IPS-18c (cell line): ENCODE measurements around the gene SS18L1.
A peak's percentile ranks its signal among the peaks of the same experiment; 100 is the strongest.

ENCODE experiments used
- H3K4me3 ChIP-seq: 2 replicates; pipeline ENCODE4 v1.7.0; 2013; ENCODE audit warnings: low read depth, mild to moderate bottlenecking, low read length, moderate library complexity; ENCODE audit not compliant: insufficient read depth
- H3K9me3 ChIP-seq: one replicate; pipeline ENCODE4 v1.6.1; 2013; ENCODE audit warnings: mild to moderate bottlenecking, low read length, moderate library complexity; ENCODE audit not compliant: control insufficient read depth, insufficient read depth

SS18L1 gene

DNA sequence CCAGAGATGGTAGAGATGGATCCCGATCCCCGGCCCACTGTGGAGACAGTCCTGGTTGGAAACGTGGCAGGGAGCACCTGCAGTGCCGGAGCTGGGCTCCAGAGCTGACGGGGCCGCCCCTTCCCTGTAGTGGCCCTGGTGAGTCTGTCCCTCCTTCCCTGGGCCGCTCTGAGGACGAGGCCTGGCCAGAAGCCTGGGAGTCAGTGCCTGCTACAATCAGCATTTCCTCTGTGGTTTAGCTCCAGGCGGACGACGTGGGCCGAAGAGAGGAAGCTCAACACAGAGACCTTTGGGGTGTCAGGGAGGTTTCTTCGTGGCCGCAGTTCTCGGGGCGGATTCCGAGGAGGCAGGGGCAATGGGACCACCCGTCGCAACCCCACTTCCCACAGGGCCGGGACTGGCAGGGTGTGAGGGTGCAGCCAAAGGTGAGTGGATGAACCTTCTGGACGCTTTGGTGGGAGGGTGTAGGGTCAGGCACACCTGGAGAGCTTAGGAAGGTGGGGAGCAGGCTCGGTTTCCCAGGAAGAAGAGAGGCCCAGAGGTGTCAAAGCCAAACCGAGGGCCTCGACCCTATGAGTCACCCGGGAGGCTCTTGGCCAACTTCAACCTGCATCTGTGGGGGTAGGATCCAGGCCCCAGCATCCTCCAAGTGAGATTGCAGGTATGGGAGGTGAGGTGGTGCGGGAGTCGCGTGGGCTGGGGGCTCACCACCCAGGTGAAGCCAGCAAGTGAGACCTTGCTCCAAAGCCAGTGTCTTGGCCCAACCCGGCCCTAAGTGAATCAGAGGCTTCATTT is 10.3 kb upstream of the SS18L1 start:
- Histone ChIP-seq H3K9me3 (no peaks in the 10 kb centered on the region), H3K4me3 (no peak overlapping the region)

DNA sequence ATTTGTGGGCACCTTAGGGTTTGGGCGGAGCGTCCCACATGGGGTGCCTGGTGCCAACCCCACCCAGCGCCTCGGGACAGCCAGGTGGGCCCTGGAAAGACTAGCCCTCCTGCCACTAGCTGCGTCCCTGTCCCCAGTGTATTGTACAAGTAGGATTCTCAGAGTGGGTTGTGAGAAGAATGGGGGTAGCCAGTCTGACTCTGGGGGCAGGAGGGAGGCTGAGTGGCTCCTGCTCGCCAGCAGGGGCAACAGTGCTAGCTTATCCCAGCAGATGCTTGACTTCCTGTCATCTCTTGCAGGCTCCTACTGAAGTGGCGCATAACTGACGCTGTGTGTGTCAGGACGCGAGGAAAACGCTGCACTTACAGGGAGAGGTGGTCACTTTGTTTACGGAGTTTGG is 9.7 kb upstream of the SS18L1 start:
- Histone ChIP-seq H3K4me3 (no peak overlapping the region), H3K9me3 (no peaks in the 10 kb centered on the region)

DNA sequence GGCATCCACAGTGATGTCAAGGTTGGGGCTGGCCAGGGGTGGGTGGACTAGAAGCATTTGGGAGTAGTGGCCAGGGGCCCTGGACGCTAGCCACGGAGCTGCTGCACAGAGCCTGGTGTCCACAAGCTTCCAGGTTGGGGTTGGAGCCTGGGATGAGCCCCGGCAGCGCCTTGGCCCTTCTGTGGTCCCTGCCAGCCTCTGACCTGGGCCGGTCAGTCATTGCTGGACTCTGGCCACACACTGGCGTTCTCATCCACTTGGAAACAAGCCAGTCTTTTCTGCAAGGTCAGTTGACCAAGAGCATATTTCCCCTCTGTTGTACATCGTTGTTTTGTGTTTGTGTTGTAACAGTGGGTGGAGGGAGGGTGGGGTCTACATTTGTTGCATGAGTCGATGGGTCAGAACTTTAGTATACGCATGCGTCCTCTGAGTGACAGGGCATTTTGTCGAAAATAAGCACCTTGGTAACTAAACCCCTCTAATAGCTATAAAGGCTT is 8.8 kb upstream of the SS18L1 start:
- no peak overlapping the region for H3K4me3 ChIP-seq

GRCh38 chr20:62135573-62136266 is 7.8 kb upstream of the SS18L1 start:
- no peak overlapping the region for H3K4me3 ChIP-seq
- no peaks in the 10 kb centered on the region for H3K9me3 ChIP-seq

More for the DNA sequence above, 8.8 kb upstream of the SS18L1 start:
- no peaks in the 10 kb centered on the region for H3K9me3 ChIP-seq

DNA sequence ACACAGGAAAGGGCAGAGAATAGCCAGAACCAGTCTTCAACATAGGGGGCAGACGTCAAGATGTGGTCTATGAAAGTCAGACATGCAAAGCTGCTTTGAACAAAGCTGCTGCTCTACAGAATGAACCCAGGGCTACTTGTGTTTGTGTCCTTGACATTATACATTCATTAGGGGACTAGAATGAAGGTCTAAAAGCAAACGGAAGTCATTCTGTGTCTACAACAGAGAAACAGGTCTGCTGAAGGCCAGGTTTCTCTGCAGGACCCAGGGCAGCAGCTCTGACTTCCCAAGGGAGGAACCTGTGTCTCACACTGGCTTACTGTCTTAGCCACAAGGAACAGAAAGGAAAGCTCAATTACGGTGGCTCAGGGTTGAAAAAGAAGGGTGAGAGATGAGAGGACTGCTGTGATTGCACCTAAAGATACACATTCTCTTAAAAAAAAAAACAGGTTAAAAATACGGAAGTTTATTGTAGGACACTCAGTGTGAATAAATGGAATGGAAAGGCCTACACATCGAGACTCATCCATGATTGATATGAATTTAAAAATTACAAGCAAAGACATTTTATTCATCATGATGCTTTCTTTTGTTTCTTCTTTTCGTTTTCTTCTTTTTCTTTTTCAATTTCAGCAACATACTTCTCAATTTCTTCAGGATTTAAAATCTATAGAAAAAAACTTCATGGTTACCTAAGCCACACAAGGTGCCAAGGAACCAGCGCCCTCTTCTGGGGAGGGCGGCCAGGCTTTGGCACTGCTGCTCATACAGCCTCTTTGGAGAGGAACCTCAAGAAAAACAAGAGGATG is 7.1 kb upstream of the SS18L1 start:
- no peak overlapping the region for H3K4me3 ChIP-seq
- no peaks in the 10 kb centered on the region for H3K9me3 ChIP-seq

DNA sequence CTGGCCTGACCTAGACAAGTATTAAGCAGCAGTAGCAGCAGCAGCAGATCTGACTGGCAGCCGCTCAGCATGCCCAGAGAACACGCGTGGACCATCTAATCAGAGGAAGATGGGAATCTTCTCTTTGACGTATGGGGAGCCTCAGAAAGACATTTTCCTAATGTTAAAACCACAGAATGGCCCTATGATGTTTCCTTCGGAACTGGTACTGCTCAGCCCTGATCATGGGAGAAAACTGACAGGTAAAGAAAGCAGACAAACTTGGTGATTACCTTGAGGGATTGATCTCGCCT is 6.5 kb upstream of the SS18L1 start:
- no peaks in the 10 kb centered on the region for H3K9me3 ChIP-seq

GRCh38 chr20:62137478-62138203 is 5.9 kb upstream of the SS18L1 start:
- no peaks in the 10 kb centered on the region for H3K9me3 ChIP-seq
- no peak overlapping the region for H3K4me3 ChIP-seq

More for the DNA sequence above, 6.5 kb upstream of the SS18L1 start:
- no peak overlapping the region for H3K4me3 ChIP-seq

DNA sequence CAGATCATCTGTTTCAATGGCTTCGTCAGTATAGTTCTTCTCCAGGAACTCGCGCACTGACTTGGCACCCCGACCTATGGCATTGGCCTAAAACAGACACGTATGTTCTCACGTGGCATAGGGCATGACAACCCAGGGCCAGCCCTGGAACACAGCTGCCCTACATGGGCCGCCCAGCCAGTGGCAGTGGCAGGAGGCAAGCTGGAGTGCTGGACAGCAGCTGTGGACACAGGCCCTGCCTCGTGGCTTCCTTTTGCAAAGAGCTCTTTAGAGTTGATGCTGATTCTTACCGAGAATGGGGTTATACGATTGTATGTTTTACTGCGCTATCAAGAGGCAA is 5.4 kb upstream of the SS18L1 start:
- Histone ChIP-seq H3K4me3 (no peak overlapping the region), H3K9me3 (no peaks in the 10 kb centered on the region)

DNA sequence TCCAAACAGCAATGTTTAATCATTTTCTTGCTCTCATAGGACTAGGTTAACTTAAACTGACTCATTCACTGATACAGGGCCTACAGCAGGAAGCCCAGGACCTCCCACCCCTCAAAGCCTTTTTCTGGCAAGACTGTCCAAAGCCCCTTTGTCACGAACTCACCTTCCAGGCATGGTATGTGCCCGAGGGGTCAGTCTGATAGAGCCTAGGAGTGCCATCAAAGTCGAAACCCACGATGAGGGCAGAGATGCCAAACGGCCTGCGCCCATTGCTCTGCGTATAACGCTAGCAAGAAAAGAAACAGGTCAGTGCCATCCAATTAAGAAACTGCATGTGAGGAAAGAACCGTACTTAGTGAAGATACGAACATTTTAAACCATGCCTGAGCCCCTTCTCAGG is 4.7 kb upstream of the SS18L1 start:
- Histone ChIP-seq H3K9me3 (no peaks in the 10 kb centered on the region), H3K4me3 (no peak overlapping the region)

DNA sequence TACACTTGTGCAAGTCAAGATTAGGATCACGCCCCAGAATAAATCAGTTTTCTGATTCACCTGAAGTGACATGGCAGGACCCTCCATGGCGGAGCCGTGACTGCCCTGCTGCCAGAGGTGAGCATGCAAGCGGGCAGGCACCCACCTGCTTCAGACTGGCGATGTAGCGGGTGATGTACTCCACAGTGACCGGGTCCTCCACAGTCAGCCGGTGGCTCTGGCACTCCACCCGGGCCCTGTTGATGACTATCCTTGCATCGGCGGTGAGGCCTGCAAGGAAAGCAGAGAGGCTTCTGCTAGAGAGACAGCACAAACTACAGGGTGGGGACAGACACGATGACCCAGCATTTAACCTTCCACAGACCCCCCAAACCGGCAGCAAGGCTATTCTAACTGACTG is 3.9 kb upstream of the SS18L1 start:
- no peak overlapping the region for H3K4me3 ChIP-seq
- no peaks in the 10 kb centered on the region for H3K9me3 ChIP-seq

DNA sequence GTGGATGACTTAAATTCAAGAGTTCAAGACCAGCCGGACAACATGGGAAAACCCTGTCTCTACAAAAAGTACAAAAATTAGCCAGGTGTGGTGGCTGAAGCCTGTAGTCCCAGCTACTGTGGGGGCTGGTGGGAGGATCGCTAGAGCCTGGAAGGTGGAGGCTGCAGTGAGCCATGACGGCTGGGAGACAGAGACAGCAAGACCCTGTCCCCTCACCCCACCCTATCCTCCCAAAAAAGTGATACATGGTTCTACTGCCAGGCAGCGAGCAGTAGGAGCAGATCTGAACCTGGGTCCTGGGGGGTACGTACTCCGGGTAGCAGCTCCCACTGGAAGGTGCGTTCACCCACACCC is 2.5 kb upstream of the SS18L1 start:
- H3K9me3 ChIP-seq = no peaks in the 10 kb centered on the region
- H3K4me3 ChIP-seq = no peak overlapping the region

DNA sequence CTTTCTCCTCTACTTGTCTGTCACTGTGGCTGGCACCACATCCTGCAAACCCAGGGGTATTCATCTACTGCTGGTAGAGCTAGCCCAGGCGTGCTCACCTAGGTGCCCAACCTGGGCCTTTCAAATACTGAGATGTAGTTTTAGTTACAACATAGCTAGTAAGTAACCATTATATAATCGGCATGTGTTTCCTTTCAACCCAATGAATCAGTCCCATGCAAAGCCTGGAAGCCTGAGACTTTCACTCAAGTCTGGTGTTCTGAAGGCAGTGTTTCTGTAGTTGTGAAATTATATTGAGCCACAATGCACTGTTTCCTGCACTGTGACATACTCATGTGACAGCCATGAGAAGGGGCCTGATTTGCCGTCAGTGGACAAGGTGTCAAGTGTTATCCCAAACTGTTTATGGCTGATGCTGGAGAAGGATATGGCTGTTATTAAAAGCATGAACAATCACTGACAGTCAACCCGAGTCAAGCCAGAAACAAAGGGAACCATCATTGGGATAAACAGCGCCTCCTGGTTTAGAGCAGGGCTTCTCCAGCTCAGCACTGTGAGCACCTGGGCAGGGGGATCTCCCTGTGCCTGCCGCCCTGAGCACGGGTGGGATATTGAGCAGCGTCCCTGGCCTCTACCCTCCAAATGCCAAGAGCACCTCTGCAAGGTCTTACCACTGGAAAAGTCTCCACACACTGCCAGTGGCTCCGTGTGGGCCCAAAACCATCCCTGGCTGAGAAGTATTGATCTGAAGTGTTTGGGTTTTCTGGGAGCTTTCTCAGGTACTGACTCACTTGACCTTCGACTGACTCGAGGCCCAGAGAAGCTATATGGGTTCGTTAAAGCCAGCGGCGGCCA is 1.9 kb upstream of the SS18L1 start:
- H3K4me3 ChIP-seq = peak overlapping the region; percentile 76
- H3K9me3 ChIP-seq = no peaks in the 10 kb centered on the region

DNA sequence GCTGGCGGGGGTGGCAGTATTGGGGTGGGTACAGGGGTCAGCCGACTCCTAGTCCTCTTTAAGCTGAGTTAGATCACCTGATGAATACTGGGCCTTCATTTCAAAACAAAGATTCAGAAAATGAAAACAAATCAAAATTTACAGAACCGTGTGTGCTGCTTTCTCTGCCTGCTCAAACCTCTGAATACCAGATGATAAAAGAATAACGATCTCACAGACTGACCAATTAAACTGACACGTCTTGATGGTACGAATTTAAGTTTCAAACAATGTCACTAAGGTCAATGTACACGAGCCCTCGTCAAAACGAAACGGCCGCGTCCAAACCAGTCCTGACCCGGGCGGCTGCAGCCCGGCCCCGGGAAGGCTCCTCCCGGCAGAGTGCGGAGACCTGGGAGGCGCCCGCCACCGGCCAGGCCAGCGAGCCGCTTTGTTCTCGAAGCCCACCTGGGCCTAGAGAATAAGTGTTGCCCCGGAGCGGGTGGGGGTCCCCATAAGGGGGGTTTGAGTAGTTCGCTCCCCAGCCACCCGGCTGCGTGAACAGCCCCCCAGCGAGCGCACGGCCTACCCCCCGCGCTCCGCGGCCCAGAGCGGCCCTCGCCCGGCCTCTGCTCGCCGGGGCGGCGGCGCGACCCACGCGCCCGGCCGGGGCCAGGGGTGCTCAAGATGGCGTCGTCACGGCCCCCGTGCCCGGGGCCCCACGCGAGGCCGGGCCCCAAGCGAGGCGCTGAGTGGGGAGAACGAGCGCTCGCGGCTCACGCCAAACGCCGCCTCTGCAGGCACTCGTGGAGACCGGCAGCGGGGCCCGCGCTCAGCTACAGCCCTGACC is 1.1 kb upstream of the SS18L1 start:
- H3K4me3 ChIP-seq = peak overlapping the region; percentile 76
- H3K9me3 ChIP-seq = no peaks in the 10 kb centered on the region

DNA sequence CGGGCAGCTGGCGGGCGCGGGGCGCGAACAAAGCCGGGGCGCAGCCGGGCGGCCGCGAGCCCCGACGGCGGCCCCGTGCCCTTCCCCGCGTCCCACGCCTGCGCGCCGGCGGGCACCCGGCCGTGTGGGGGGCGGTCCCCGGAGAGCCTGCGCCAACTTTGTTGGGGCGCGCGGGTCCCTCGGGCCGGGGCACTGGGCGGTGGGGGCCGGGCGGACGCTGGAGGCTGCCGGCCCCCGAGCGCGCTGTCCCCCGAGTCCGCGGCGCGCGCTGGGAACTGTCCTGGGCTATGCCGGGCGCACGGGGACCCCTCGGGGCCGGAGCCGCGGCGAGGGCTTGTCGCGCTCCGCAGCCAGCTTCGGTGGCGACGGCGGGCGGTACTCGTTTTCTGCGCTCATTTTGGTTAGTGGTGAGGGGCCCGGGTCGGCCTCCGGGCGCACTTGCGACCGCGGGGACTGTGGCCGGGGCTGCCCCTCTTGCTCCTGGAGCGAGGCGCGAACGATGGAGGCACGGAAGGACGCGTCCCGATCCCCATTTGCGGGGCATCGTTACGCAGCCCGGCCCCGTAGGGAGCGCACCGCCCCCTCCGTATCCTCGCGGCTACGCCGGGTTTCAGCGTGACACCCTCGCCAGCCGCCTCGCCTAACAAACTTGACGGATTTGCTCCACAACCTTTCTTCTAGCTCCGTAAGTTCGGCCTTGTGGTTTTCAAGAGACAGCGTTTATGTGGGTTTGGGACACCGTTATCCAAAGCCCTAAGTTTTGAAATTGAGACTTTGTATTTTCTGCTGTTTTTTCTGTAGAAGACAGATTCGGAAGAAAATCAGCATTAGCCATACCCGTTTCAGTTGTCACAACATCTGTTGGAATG is 622 bp downstream of the SS18L1 start:
- no peaks in the 10 kb centered on the region for H3K9me3 ChIP-seq
- H3K4me3 ChIP-seq = peak overlapping the region; percentile 70

GRCh38 chr20:62145688-62146018 is 2.1 kb downstream of the SS18L1 start:
- Histone ChIP-seq H3K4me3 (no peak overlapping the region), H3K9me3 (no peaks in the 10 kb centered on the region)
